ENCODE measurements around the gene CD4.

CD4 gene

DNA sequence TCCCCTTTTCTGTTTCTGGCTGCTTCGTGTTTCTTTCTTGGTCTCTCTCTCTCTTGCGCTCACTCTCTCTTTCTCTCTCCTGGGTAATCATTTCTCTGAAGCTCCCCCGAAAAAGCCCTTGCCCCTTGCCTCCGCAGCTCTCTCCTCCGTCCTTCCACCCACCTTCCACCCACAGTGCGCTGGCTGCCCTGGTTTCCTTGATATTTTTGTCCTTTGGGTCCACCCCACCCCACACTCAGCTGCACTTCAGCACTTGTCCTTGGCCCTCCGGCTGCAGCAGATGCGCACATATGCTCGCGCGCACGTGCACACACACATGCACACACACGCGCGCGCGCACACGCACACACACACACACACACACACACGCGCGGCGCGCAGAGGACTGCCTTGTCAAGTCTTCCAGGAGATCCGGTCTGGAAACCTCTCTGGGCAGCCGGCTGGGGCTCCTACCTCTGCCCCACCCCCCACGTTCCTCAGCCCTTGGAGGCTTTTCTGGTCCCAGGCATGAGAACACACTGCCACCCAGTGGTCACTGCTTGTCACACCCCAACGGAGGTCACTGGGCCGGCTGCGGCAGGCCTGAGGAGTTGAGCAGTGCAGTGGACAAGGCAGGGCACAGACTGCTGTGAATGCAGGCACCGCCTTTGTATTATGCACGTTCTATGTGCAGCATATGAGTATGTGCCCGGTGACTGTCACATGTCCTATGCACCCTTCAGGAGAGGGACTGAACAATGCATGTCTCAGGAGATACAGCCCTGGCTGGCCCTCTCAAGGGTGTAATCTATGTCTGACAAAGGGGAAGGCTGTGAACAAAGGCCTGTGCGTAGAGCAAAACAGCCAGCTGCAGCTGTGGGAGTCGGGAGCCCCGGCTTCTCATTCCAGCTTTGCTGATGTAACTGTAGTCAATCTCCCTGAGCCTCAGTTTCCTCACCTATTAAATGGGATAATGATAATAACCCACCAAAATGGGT is 10.5 kb upstream of the CD4 start:
- peak; percentile 93 for DNase-seq

DNA sequence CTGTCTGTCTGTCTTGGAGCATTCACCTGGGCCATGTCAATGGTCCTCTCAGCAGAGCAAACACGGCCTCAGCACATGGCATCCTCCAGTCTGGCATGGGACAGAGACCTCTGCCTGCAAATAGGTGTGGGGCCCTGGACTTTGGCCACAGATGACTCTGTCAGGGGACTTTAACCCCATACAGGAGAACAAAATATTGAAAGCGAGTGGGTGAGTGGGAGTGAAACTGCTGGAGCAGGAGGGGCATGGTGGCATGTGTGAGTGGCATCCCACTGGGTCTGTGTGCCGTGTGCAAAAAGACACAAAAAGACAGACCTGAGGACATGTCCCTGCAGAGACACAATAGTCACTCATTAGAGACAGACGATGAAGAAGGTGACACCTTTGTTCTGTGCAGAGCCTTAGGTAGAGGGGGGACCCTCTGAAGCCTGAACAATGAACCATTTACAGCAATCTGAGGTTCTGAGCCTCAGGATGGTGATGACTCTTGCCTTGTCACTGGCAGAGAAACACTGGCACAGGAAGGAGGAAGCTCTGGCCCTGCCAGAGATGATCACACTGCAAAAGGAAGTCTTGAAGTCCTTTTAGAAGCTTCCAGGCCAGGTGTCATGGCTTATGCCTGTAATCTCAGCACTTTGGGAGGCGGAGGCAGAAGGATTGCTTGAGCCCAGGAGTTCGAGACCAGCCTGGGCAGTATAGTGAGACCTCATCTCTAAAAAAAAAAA is 9.5 kb upstream of the CD4 start:
- DNase-seq = no peak

DNA sequence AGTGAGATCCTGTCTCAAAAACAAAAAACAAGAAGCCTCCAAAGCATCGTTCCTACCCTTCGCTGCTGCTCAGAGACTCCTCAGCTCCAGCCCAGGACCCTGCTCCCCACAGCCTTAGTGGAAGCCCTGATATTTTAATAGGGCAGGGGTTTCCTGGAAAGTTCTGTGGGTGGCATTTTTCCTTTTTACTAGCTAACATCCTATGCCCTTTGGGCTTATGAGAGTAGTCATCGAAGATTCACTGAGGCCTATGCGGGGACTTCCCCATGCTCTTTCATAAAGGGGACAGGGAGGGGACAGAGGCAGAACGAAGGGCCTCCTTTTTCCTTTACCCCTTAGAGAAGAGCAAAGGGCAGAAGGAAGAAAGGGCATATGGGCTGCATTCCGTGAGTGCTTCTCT is 8.8 kb upstream of the CD4 start:
- peak; percentile 57 for DNase-seq

DNA sequence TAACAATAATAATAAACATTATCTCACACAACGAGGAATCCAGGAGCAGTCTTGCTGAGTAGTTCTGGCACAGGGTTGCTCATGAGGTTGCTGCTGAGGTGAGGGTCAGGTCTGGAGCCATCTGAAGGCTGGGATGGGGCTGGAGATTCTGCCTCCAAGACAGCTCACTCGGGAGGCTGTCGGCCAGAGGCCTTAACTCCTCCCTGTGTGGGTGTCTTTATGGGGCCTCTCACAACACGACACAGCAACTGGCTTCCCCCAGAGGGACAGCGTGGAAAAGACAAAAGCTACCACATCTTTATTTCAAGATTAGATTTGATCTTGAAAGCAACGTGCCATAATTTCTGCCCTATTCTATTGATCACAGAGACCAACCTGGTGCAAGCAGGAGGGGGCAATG is 7.2 kb upstream of the CD4 start:
- no peak for DNase-seq

DNA sequence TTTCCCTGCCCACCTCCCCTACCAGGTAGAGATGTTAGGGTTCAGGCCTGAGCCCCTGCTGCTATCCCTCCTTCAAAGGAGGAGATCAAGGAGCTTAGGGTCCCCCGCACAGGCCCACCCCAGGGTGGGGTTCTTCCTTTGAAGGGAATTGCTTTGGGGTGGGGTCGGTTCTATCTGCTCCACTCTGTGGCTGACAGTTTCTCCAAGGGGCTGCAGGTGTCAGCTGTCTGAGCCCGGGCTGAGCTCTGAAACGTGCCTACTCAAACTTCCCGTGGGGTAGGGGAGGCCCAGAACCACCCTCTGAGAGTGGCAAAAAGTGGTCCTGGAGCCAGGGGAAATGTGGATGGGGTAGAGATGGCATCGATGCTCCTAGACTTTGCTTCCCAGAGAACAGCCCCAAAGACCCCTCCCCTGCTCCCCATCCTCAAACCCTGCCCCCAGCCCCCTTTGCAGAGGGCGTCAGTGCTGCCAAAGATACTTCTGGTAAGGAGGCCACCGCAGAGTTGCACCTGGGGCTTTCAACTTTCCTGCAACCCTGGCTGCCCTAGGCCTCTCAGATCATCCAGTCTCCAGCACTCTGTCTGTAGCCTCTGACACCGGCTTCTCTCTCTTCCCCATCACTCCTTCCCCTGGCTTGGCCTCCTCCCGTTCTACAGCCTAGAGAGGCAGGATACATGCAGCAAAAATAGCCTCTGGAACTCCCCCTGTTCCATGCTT is 6.3 kb upstream of the CD4 start:
- DNase-seq = no peak

DNA sequence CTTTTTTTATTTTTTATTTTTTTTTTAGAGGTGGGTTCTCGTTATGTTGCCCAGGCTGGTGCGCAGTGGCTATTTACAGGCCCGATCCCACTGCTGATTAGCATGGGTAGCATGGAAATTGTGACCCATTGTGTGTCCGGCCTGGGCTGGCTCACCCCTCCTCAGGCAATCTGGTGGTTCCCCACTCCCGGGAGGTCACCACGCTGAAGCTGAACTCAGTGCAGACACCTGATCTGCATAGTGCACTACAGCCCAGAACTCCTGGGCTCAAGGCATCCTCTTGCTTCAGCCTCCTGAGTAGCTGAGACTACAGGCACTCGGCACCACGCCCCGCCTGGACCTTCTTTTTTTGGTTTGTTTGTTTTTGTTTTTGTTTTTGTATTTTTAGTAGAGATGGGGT is 5.5 kb upstream of the CD4 start:
- no peak for DNase-seq

DNA sequence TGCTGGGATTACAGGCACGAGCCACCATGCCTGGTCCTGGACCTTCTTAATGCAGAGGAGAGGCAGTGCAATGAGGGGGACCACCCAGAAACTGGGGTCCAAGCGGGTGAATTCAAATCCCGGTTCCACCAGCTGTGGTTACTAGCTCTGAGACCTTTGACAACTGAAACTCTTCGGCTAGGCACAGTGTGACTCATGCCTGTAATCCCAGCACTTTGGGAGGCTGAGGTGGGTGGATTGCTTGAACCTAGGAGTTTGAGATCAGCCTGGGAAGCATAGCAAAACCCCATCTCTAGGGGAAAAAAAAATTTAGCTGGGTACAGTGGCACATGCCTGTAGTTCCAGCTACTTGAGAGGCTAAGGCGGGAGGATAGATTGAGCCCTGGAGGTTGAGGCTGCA is 5.0 kb upstream of the CD4 start:
- DNase-seq = no peak

DNA sequence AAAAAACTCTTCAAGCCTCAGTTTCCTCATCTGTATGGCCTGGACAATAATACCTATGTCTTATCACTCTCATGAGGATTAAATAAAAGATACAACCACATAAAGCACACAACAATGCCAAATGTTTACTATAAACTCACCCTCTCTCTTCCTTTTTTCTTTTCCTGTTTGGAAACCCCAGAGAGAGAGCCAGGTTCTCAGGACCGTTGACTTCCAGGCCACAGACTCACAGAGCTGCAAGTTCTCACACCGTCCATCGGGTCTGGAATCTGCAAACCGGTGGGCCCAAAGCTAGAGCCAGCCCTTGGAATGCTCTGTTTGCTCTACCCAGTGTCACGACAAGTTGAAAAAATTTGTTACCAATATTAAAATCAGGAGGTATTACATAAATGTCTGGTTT is 4.6 kb upstream of the CD4 start:
- no peak for DNase-seq

DNA sequence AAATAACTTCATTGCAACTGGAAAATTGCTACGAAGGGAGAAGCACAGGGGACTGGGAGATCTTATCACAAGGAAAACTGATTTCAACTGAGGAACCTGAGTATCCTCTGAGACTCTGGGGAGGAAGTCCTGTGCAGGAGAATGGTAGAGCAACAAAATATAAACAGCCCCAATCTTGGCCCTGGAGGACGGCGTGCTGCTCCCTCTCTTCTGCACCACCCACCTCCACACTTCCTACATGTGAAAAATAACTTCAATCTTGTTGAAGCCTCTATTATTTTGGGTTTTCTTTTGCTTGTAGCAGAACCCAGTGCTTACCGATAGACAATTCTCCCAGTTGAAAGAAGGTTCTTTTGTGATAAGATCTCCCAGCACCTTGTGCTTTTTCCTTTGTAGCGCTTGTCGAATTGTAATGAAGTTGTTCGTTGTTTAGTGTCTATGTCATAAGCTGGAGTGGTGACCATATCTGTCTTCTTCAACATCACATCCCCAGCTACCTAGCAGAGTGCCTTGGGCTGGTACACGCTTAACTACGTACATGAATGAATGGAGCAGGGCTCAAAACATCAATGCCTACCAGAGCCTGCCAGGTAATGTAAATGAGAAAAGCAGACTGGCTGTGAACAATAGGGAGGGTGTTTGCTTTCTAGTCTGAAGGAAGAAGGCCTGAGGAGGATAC is 2.8 kb upstream of the CD4 start:
- DNase-seq = no peak

DNA sequence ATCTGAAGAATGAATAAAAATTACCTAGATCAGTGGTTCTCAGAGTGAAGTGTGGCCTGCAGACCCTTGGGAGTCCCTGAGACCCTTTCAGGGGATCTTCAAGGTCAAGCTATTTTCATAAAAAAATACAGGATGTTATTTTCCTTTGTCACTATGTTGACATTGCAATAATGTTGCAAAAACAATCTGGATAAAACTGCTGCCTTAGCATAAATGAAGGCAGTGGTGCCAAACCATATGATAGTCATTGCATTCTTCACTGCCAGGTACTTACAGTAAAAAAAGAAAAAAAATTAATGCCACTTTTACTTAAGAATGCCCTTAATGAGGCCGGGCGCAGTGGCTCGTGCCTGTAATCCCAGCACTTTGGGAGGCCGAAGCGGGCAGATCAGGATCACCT is 2.0 kb upstream of the CD4 start:
- DNase-seq = no peak

DNA sequence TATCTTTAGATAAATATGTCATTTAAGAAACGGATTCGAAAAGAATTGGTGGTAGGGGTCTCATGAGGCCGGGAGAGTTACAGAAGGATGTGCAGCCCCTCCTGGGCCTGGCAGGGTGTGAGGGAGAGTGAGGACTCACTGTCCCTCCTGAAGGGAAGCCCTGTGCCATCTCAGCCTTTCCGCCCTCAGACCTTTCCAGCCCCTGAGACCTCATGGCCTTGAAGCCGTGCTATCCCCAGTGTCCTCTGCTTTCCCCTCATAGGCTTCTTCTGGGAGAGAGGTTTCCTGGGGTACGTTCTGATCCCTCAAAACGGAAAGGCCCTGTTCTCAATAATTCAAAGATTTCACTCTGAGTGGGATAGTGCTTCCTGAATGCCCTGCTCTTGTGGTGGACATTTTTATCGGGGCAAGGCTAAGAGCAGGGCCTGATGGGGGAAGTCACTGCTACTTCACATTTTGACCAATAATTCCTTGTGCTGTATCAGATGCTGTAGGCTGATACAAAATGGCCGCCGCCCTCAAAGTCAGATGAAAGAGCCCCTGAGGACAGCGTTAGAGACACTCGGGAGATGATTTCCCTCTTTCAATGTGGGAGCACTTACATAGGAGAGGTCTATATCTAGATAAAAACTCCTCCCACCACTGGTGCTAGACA is 1.3 kb downstream of the CD4 start:
- peak; percentile 78 for DNase-seq

DNA sequence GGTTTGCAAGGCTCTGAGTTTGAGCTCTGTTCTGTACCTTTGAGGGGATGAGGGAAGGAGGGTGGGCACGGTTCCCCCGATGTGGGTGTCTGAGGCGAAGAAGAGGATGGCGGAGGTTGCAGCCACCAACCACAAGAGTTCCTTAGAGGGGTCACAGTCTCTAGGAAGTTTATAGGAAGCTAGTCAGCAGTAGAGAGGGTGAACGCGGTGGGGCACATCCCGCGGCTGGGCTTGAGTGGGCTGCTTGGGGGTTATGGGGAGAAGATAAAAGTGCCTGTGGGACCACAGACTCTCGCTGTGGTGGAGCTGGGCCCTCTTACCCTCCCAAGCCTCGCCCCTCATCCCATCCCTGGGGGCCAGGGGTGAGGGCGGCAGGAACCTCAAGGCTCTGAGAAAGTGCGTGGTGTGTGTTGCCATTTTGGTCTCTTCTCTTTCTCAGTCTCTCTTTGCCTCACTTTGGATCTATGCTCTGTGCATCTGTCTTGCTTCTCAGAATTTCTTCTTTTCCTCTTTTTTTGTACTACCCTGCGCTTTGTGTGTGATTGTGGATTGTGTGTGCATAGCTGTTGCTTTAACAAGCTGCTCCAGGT is 2.7 kb downstream of the CD4 start:
- no peak for DNase-seq

DNA sequence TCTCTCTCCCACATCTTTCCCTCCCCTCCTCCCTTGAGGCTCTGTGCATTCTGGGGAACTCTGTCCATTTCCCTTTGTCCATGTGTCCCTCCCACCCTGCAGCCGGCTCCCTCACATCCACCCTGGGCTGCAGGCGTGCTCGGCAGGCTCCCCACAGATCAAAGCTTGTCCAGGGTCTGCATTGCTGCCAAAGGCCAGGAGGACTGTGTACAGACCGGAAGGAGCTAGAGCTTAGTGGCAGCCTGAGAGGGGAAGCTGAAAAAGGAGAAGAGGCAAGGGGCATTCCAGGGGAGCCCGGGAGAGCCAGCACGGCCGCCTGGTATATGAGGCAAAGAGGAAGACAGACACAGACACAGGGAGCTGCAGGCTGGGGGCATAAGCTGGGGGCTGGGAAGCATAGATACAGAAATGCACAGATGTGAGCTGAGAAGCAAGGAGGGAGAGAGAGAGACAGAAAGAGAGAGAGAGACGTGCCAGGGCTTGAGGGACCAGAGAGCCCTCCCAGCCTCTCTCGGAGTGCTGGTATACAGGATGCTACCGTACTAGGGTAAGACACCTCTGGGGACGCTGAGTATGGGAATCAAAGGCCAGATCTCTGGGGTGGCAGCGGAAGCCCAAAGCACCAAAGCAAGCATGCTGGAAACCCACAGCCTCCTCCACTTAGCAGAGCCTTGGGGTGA is 3.3 kb downstream of the CD4 start:
- peak; percentile 64 for DNase-seq

DNA sequence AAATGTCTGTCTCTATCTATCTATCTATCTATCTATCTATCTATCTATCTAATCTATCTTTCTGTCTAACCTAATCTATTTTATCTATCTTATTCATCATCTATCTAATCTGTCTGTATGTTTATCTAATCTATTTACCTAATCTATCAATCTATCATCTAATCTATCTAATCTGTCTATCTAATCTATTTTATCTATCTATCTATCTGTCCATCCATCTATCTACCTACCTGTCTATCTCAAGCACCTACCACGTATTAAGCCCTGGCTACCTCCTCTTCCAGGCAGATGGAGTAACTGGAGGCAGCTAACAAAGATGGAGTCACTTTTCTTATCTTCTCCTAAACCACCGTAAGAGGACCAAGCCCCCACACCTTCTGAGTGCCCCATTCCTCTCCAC is 5.8 kb downstream of the CD4 start:
- no peak for DNase-seq

DNA sequence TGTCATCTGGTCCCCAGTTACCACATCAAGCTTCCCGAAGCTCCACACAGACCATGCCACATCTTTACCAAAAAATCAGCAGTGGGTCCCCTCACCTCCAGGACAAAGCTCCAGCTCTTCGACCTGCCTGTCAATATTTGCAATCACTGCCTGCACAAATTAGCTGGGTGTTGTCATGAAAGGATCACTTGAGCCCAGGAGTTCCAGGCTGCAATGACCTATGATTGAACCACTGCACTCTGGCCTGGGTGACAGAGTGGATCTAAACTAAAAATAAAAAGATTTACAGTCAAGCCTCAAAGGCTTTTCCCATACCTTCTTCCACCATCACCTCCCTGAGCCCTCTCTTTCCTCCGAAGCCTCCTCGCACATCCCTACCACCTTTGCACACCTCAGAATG is 7.2 kb downstream of the CD4 start:
- DNase-seq = no peak

DNA sequence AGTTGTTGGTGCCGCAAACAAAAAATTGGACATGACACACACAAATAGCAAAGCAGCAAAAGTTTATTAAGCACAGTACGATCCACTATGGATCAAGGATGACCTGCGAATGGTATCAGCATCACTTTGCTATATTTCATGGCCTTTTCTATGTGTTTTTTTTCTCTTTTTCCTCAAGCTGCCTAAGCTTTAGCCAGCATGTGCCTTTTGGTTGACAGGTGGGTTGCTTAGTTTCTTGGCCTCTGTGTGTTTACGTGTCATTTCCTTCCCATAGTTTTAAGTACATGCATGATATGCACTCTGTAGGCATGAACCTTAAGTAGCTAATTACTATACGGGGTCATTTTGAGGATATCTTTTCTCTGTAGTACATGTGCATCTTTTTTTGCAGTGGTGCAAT is 9.8 kb downstream of the CD4 start:
- DNase-seq = no peak

DNA sequence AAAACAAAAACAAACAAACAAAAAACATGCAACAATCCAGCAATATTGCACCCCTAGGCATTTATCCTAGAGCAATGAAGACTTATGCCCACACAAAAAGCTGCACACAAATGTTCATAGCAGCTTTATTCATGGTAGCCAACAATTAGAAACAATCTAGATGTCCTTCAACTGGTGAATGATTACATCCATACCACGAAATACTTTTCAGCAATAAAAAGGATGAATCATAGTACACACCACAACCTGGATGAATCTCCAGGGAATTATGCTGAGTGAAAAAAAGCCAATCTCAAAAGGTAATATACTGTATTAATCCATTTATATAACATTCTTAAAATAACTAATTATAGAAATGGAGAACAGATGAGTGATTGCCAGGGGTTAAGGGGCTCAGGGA is 17.8 kb downstream of the CD4 start:
- DNase-seq = no peak

DNA sequence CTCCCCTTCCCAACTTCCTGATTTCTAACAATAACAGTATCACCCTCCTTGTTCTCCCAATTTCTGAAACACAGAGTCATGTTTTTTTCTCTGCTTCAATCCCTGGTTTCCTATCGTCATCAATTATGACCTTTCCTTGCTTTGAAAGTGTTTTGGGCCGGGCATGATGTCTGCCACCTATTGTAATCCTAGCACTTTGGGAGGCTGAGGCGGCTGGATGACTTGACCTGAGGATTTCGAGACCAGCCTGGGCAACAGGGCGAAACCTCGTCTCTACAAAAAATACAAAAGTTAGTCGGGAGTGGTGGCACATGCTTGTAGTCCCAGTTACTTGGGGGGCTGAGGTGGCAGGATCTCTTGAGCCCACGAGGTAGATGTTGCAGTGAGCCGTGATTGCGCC is 19.7 kb downstream of the CD4 start:
- DNase-seq = no peak

DNA sequence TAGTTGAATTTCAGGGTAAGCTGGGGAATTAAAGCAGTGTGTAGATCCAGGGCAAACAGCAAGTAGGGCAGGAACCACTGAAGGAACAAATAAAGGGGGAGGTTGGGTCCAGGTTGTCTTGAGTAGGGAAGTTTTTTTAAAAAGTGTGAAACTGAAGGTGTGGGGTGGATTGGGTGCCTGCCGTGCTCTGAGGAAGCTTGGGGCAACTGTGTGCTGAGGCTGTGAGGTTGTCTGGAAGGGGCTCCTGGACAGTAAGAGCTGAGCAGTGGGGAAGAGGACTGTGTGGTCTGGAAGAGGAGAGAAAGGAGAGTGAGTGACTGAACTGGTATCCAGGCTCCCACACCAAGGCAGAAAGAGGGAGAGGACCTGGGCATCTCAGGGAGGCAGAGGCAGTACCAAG is 21.4 kb downstream of the CD4 start:
- no peak for DNase-seq

DNA sequence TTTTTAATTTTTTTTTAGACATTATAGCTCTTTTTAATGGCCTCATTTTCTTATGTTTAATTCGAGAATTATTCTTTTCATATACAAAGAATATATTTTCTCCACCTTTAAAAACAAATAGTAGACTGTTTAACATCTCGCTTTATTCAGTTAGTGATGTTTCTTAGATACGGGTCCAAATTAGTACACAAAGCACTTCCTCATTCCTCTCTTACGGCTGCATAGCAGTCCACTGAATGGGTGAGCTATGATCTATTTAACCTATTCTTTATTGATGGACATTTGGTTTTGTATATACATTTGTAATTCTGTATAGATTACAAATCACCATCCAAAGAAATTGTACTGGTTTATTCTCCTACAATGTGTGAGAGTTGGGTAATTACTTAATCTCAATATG is 24.0 kb downstream of the CD4 start:
- DNase-seq = no peak

DNA sequence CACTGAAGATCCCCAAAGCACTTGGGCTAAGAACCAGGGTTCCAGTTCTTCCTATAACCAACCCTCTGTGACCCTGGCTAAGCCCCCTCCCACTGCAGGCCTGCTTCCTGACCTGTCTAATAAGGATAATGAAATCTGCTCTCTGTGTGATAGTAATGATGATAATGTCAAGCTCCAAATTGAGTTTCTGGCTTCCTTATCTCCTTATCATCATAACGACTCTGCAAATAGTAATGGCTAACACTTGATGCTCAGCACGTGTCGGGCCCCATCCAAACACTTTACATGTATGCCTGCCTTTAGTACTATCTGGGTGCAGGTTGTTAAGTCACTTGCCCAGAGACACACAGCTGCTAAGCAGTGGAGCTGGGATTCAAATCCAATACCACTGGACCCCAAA is 27.3 kb downstream of the CD4 start:
- DNase-seq = no peak

DNA sequence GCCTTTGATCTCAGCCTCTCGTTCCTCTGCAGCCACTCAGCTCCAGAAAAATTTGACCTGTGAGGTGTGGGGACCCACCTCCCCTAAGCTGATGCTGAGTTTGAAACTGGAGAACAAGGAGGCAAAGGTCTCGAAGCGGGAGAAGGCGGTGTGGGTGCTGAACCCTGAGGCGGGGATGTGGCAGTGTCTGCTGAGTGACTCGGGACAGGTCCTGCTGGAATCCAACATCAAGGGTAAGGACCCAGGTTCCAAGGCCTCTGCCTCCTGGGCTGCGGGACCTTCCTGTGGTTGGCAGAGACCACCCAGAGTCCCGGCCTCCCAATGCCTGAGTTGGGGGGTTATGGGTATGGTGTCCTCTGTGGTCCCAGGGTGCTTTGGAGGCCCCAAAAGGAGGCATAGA is 27.8 kb downstream of the CD4 start:
- DNase-seq = no peak

Data from activated CD4-positive, alpha-beta T cell treated with anti-CD3 and anti-CD28 coated beads, Interleukin-10, Interleukin-2, amounts not matched to agents 100 ng/mL and 50 ng/mL, durations not matched to agents 16 hours and 8 hours (primary cell).